K562 (cell line): Measurements from ENCODE around the gene DOCK1. TPM values are rescaled to one million over a fixed set of nuclear protein-coding genes. Genes with fewer than 3 reads are reported as not detected.

ENCODE experiments used
- ATAC-seq: fragments of 200-7000 bp; cut with Tn5 transposase; 3 replicates; pipeline ENCODE4 v1.9.1; 2020; ENCODE audit warnings: moderate library complexity
- BruUV-seq: library from RNA; stranded (reverse); fragments of 400-500 nt; replicated peaks from 2 replicates; lab custom pipeline; 2021; lab: Mats Ljungman, UMichigan
- CTCF ChIA-PET: fragments of 300-600 bp; formaldehyde crosslinking; extraction: SDS; loops from one replicate; lab custom pipeline; 2021; ENCODE audit warnings: low intra/inter-chr PET ratio; lab: Yijun Ruan, JAX
- POLR2A ChIA-PET: fragments of 300-600, 350-650 bp; sonication (Branson Sonifier 250); formaldehyde crosslinking; extraction: SDS; loops from one replicate; lab custom pipeline; 2021; ENCODE audit warnings: antibody characterized with exemption, inconsistent platforms; lab: Yijun Ruan, JAX
- DNase-seq, 4 experiments: peaks; one replicate each; pipeline versions ENCODE4 v3.0.0 to v3.0.0-alpha.2; 2011 to 2018; ENCODE audit warnings: low spot score in 3 of 4, mixed read lengths in 3 of 4; ENCODE audit errors: extremely low read depth in 1 of 4
- FAIRE-seq: peaks from 2 replicates; lab custom pipeline; 2011; peaks lifted over from hg19 to GRCh38; lab: Jason Lieb, UNC
- H2AFZ ChIP-seq: 2 replicates; pipeline ENCODE4 v1.6.0; 2011; ENCODE audit warnings: low read depth, low read length, control low read depth, inconsistent platforms
- H3K27ac ChIP-seq: fragments of 200-600 bp; 3 replicates; pipeline ENCODE4 v1.8.0; 2011; ENCODE audit warnings: low read depth, mild to moderate bottlenecking, control low read depth, inconsistent platforms, low read length, moderate library complexity, mixed read lengths; ENCODE audit errors: extremely low read depth
- H3K27me3 ChIP-seq, 2 experiments: fragments of 300-600 bp in 1 of 2; 2 replicates in 1 of 2; 3 replicates in 1 of 2; pipeline versions ENCODE4 v1.6.0 to v1.8.0; 2011; ENCODE audit warnings: inconsistent platforms in 2 of 2, low read length in 2 of 2, mild to moderate bottlenecking in 1 of 2, mixed read lengths in 1 of 2, moderate library complexity in 1 of 2; ENCODE audit not compliant: control insufficient read depth in 2 of 2, insufficient read depth in 2 of 2
- H3K36me3 ChIP-seq: fragments of 300-600 bp; 3 replicates; pipeline ENCODE4 v1.8.0; 2011; ENCODE audit warnings: mild to moderate bottlenecking, low read length, inconsistent platforms; ENCODE audit not compliant: control insufficient read depth, insufficient read depth
- H3K4me1 ChIP-seq, 2 experiments: fragments of 200-600 bp in 1 of 2; replicated peaks in 1 of 2; 2 replicates in 1 of 2; 3 replicates in 1 of 2; pipeline versions ENCODE4 v1.5.1 to v1.8.0; 2011; ENCODE audit warnings: inconsistent platforms in 2 of 2, low read length in 2 of 2, mild to moderate bottlenecking in 1 of 2, mixed read lengths in 1 of 2, moderate library complexity in 1 of 2; ENCODE audit not compliant: control insufficient read depth in 2 of 2, insufficient read depth in 2 of 2
- H3K4me2 ChIP-seq: 2 replicates; pipeline ENCODE4 v1.6.1; 2011; ENCODE audit warnings: low read length, control low read depth, inconsistent platforms, mixed read lengths; ENCODE audit not compliant: insufficient read depth
- H3K4me3 ChIP-seq: fragments of 200-600 bp; sonication (generic), shearing (Covaris generic); 2 replicates; pipeline ENCODE4 v1.5.1; 2016; ENCODE audit warnings: control low read depth, inconsistent platforms
- H3K79me2 ChIP-seq: fragments of 200-600 bp; 3 replicates; pipeline ENCODE4 v1.8.0; 2011; ENCODE audit warnings: low read length, inconsistent platforms; ENCODE audit not compliant: control insufficient read depth, insufficient read depth
- H3K9ac ChIP-seq, 2 experiments: 2 replicates each; pipeline versions ENCODE4 v1.6.0 to v1.6.1; 2011; ENCODE audit warnings: low read depth in 2 of 2, low read length in 2 of 2, control low read depth in 1 of 2, inconsistent platforms in 1 of 2, mild to moderate bottlenecking in 1 of 2, mixed read lengths in 1 of 2; ENCODE audit not compliant: insufficient read depth in 1 of 2
- H3K9me1 ChIP-seq: one replicate; pipeline ENCODE4 v1.6.0; 2011; ENCODE audit warnings: inconsistent platforms, mild to moderate bottlenecking, low read length, moderate library complexity; ENCODE audit not compliant: control insufficient read depth, insufficient read depth
- H3K9me3 ChIP-seq: replicated peaks from 2 replicates; pipeline ENCODE4 v1.5.1; 2011; ENCODE audit warnings: low read depth, low read length, inconsistent platforms; ENCODE audit not compliant: control insufficient read depth, insufficient read depth
- H4K20me1 ChIP-seq: replicated peaks from 2 replicates; pipeline ENCODE4 v1.6.1; 2011; ENCODE audit warnings: low read length, inconsistent platforms, mixed read lengths; ENCODE audit not compliant: control insufficient read depth, insufficient read depth
- JUNB ChIP-seq: fragments of 450-650 bp; formaldehyde crosslinking; conservative IDR thresholded peaks from 2 replicates; pipeline ENCODE4 v1.4.0; 2020; ENCODE audit warnings: mild to moderate bottlenecking
- ZFX ChIP-seq: sonication (generic); formaldehyde crosslinking; IDR thresholded peaks from 2 replicates; pipeline ENCODE4 v1.8.0; 2022; ENCODE audit warnings: mild to moderate bottlenecking, missing genetic modification reagents, moderate library complexity
- ZNF354B ChIP-seq: fragments of 250-450 bp; sonication (Bioruptor Pico); IDR thresholded peaks from 2 replicates; pipeline ENCODE4 v1.4.0; 2020
- WGBS: fragments of 100-300 bp; shearing (Covaris generic); methylation state at CpG from one replicate; pipeline ENCODE4 v1.1.6; 2016; ENCODE audit warnings: low coverage, mixed read lengths; ENCODE audit not compliant: insufficient coverage; ENCODE audit errors: missing lambda C conversion rate; 5-methylcytosine and 5-hydroxymethylcytosine counted together
- in situ Hi-C: fragments of 300-500 bp; cut with MboI; formaldehyde crosslinking; loops from 4 replicates; pipeline ENCODE4 v1.15.0; 2018; ENCODE audit warnings: inconsistent platforms, mixed read lengths
- intact Hi-C: fragments of 100-400 bp; cut with micrococcal nuclease; formaldehyde crosslinking; loops from 2 replicates; pipeline ENCODE4 v1.14.2; 2022
- polyA plus RNA-seq, 8 experiments: library from polyadenylated mRNA; depleted of rRNA in 4 of 8; stranded (reverse) in 5 of 8; unstranded in 3 of 8; fragments of >200 nt; fragmentation: Nextera tagmentation in 2 of 8; fragmentation: Illumina TruSeq in 1 of 8; extraction: Ambion mirVana in 2 of 8; extraction: Trizol in 1 of 8; gene quantifications; 2 replicates each; pipeline versions ENCODE4 v1.2.1 to v1.2.3, GENCODE V29; 2011 to 2014; ENCODE audit warnings: inconsistent platforms in 1 of 8, missing spikeins in 1 of 8
- total RNA-seq, 7 experiments: library from RNA; depleted of rRNA in 6 of 7; stranded (reverse); fragments of >200 nt in 6 of 7; fragmentation: Illumina TruSeq in 2 of 7; extraction: Trizol in 2 of 7; gene quantifications; 2 replicates each; pipeline versions ENCODE4 v1.2.1 to v1.2.3, GENCODE V29; 2011 to 2021; ENCODE audit warnings: low replicate concordance in 1 of 7
- TF ChIP-seq, protein P1 (sequence below): fragments of 450-650 bp; IDR thresholded peaks from 2 replicates; pipeline ENCODE4 v1.7.1; 2018; ENCODE audit warnings: mild to moderate bottlenecking, low read depth; ENCODE audit not compliant: partially characterized antibody

DOCK1 gene
- total and polyA plus RNA-seq, 9 of the 15 experiments (the other 6 are each of a cell fraction or from before 2014, with no cell fraction given) = 0.31 TPM; not detected in 8

DNA sequence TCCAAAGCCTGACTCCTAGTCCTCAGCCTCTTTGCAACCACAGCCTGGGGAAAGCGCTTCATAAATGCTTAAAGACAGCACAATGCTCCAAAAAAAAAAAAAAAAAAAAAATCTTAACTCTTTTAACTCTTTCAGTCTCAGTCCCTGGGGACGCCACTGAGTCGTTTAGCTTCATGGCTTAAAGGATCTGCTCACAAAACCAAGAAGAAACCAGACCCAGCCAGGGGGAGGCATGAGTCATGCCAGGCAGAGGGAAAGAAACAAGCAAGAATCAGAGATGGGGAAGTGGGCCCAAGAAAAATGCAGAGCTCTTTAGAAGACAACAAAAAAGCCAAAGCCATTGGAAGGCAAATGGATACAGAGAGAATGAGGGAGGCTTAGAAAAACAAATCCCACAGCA lies 32.5 kb upstream of the DOCK1 start:
- H3K9ac ChIP-seq = no peak overlapping the region
- H3K4me3 ChIP-seq = no peak overlapping the region
- WGBS = 0% methylated on average over 1 of the region's 3 CpGs
- intact Hi-C loops = no loop called here
- ATAC-seq (no peak), FAIRE-seq (no peak), DNase-seq (no peak)
- H3K4me2 ChIP-seq = no peak overlapping the region
- H3K9me1 ChIP-seq = no peaks in the 10 kb centered on the region
- ChIA-PET CTCF (no interaction called here), POLR2A (no interaction called here)
- no peak overlapping the region for H2AFZ ChIP-seq
- H3K4me1 ChIP-seq = no peaks in the 10 kb centered on the region
- no peaks in the 10 kb centered on the region for H4K20me1 ChIP-seq
- H3K27me3 ChIP-seq = no peaks in the 10 kb centered on the region
- H3K9me3 ChIP-seq = no peaks in the 10 kb centered on the region
- no peaks in the 10 kb centered on the region for H3K36me3 ChIP-seq
- TF ChIP-seq ZFX (CRISPR knock-in tag) (no peak), JUNB (CRISPR knock-in tag) (no peak), ZNF354B (no peak)
- TF ChIP-seq, protein P1, sequence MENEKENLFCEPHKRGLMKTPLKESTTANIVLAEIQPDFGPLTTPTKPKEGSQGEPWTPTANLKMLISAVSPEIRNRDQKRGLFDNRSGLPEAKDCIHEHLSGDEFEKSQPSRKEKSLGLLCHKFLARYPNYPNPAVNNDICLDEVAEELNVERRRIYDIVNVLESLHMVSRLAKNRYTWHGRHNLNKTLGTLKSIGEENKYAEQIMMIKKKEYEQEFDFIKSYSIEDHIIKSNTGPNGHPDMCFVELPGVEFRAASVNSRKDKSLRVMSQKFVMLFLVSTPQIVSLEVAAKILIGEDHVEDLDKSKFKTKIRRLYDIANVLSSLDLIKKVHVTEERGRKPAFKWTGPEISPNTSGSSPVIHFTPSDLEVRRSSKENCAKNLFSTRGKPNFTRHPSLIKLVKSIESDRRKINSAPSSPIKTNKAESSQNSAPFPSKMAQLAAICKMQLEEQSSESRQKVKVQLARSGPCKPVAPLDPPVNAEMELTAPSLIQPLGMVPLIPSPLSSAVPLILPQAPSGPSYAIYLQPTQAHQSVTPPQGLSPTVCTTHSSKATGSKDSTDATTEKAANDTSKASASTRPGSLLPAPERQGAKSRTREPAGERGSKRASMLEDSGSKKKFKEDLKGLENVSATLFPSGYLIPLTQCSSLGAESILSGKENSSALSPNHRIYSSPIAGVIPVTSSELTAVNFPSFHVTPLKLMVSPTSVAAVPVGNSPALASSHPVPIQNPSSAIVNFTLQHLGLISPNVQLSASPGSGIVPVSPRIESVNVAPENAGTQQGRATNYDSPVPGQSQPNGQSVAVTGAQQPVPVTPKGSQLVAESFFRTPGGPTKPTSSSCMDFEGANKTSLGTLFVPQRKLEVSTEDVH = no peak
- H3K79me2 ChIP-seq = no peaks in the 10 kb centered on the region
- BruUV-seq = no TSS peak
- in situ Hi-C loops = no loop called here
- H3K27ac ChIP-seq = no peak overlapping the region
